Metanephros (tissue), 2 donors: ENCODE results near the gene C18orf54. TPM values are rescaled to one million over a fixed set of nuclear protein-coding genes. Genes with fewer than 3 reads are reported as not detected.

ENCODE experiments used
- small RNA-seq: library from RNA; depleted of rRNA; stranded (forward); fragments of <200 nt; gene quantifications from one replicate; pipeline ENCODE3, GENCODE V24; 2014; ENCODE audit warnings: low replicate concordance
- total RNA-seq: library from RNA; depleted of rRNA; stranded (reverse); fragments of >200 nt; gene quantifications from one replicate; pipeline ENCODE4 v1.2.3, GENCODE V29; 2014

Gene C18orf54
- 7.2 TPM for total RNA-seq

DNA sequence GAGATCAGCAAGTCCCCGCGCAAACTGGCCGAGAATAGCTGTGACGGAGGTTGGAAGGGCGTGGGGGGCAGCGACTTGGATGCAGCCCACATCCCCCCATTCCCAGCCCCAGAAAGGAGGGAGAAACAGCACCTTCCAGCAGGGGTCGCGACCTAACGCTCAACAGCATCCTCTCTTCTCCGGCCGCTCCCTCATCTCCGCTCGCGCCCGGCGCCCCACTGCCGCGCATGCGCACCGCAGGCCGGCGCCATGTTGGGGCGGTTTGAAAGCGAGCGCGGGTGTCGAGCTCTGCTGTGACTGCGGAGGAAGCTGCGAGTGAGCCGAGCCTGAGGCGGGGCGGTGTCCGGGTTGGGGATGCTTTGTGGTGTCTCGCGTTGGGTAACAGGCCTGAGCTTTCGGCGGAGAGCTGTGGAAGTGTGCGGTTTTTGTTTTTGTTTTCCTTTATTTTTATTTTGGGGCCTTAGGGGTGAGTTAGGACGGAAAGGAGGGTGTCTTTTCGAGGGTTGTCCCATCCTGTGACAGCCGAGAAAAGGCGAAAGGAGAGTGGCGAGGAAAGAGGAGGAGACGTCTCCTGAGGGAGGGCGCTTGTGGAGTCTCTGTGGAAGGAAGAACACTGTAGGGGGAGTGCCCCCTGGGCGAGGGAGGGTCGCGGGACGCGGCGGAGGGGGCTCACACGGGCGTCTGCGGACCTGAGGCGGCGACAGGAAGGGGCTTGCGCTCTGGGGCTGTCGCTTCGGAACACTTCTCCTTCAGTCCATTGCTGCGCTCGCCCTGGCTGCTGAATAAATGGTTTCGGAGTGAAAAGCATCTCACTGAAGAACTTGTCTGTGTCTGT lies at the start of gene C18orf54, which contains the start of gene STARD6:
Gene C18orf54, plus strand, starts transcription at position 247 of the 835 bp plus-strand sequence. CDS start 2,667 bp downstream, outside the sequence.
Gene STARD6, minus strand, starts transcription at position 199 of the 835 bp plus-strand sequence. CDS start 3,285 bp downstream, outside the sequence.

Small RNAs within 50 kb of the gene (small RNA-seq; reads per million reads assigned to genes)
- gene SNRPGP2: 0.09 reads per million

Other genes with a start within 250 kb of the C18orf54 start
- 27.5 TPM for gene MBD2, start 133.2 kb upstream of the C18orf54 start, total RNA-seq
- gene POLI, start 88.4 kb upstream of the C18orf54 start, total RNA-seq: 44.2 TPM
- not detected for gene STARD6, start within 50 bp of the C18orf54 start, total RNA-seq
- not detected for gene DYNAP, start 233.3 kb downstream of the C18orf54 start, total RNA-seq